Stimulated activated CD4-positive, alpha-beta T cell treated with anti-CD3 and anti-CD28 coated beads, Interleukin-12 subunit alpha, Interleukin-12 subunit beta, amount 100 ng/mL, for 48 hours (primary cell): Measurements from ENCODE around the gene GARIN1A.
"Not testable (repeated sequence)": the region's sequence is repeated elsewhere in the genome, so short reads cannot be mapped to it uniquely, and the experiment has no call there.

Experiments
- DNase-seq, 3 donors: peaks; one replicate each; pipeline ENCODE4 v3.0.0-alpha.2; 2020; ENCODE audit warnings: low read depth in 2 of 3, low spot score in 1 of 3

Gene GARIN1A

GRCh38 chr7:128671992-128672391, at the start of gene GARIN1A:
GARIN1A (plus strand) TSS chr7:128672292; CDS start chr7:128672398, 106 bp downstream.
- DNase-seq: no peak

- DNase-seq: not testable (repeated sequence)
Observed at GRCh38 chr7:128627124-128627523, 45.0 kb upstream of the GARIN1A start.

DNA sequence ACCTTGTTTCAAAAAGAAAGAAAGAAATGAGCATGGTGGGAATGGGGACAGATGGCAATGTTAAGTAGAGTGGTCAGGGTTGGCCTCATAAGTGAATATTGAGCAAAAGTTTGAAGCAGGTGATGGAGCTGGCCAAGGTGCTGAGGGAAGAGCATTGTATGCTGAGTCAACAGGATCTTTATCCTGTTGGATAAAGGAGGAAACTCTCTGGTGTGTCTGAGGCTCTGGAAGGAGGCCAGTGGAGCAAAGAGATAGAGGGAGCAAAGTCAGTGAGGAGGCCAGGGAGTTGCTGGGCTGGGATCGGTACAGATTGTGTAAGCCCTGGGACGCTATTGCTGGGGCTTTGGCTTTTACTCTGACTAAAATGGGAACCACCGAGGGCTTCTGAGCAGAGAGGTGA, 38.2 kb upstream of the GARIN1A start:
- DNase-seq: not testable (repeated sequence)

- not testable (repeated sequence) for DNase-seq
Observed at GRCh38 chr7:128645206-128645605, 26.9 kb upstream of the GARIN1A start.

DNA sequence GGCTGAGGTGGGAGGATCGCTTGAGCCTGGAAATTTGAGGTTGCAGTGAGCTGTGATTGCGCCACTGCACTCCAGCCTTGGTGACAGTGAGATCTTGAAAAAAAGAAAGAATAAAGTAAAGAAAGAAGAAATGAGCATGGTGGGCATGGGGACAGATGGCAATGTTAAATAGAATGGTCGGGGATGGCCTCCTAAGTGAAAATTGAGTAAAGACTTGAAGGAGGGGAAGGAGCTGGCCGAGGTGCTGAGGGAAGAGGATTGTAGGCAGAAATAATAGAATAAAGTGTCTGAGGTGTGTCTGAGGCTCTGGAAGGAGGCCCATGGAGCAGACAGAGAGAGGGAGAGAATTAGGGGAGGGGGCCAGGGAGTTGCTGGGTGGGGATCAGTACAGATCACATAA, 26.2 kb upstream of the GARIN1A start:
- DNase-seq: not testable (repeated sequence)

DNA sequence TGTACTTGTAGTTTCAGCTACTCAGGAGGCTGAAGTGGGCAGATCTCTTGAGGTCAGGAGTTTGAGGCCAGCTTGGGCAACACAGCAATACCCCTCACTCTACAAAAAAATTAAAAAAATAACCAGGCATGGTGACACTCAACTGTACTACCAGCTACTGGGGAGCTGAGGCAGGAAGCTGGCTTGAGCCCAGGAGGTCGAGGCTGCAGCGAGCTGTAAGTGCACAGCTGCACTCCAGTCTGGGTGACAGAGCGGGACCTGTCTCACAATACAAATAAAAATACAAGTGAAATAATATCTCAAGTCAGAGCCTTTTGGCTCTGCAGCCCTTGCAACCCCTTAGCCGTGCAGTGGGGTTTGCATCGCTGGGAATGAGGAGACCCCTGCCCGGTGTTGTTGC, 25.2 kb upstream of the GARIN1A start:
- DNase-seq: not testable (repeated sequence)

- DNase-seq: not testable (repeated sequence)
Observed at GRCh38 chr7:128651096-128651495, 21.0 kb upstream of the GARIN1A start.

DNA sequence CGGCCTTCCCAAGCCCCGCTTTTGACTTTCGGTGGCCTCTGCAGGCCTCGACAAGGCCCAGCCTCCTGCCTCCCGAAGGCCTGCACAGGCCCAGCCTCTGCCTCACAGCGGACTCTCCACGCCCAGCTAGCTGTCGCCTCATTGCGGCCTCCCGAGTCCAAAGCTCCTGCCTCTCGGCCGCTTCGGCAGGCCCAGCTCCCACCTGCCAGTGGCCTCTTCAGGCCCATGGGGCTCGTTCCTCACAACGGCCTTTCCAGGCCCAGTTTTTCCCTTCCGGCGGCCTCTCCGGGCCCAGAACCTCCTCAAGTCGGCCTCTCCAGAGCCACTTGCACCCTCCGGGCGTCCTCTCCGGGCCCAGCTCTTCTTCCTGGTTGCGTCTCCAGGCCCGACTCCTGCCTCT, 19.5 kb upstream of the GARIN1A start:
- not testable (repeated sequence) for DNase-seq

DNA sequence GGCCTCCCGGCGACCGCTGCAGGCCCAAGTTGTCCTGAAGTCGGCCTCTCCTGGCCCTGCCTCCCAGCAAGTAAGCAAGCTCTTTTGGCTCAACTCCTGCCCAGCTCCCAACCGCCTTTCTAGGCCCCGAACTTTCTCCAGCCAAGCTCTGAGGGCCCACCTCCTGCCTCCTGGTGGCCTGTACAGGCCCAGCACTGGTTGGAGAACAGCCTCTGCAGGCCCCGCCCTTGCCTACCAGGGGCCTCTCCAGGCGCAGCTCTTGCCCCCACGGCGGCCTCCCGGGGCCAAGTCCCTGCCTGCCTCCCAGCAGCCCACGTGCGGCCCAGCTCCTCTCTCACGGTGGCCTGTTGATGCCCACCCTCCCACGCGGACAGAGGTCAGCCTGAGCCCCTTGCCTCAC, 18.9 kb upstream of the GARIN1A start:
- not testable (repeated sequence) for DNase-seq

DNA sequence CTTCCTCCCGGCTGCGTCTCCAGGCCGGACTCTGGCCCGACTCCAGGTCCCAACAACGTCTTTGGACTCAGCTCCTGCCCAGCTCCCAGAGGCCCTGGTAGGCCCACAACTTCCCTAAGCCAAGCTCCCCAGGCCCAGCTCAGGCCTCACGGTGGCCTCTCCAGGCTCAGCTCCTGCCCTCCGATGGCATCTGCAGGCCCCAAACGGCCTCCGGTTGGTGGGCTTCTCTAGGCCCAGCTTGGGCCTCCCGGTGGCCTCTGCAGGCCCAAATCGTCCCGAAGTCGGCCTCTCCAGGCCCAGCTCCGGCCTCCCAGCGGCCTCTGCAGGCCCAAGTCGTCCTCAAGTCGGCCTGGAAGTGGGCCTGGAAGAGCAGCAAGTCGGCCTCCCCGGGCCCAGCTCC, 18.0 kb upstream of the GARIN1A start:
- not testable (repeated sequence) for DNase-seq

DNA sequence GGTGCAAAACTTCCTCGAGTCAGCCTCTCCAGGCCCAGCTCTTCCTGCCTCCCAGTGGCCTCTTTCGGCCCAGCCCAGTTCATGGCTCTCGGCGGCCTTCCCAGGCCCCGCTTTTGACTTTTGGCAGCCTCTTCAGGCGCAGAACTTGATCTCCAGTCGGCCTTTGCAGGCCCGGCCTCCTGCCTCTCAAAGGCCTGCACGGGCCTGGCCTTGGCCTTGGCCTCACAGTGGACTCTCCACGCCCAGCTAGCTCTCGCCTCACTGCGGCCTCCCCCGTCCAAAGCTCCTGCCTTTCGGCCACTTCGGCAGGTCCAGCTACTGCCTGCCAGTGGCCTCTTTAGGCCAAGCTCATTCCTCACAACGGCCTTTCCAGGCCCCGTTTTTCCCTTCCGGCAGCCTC, 17.6 kb upstream of the GARIN1A start:
- DNase-seq: not testable (repeated sequence)

DNA sequence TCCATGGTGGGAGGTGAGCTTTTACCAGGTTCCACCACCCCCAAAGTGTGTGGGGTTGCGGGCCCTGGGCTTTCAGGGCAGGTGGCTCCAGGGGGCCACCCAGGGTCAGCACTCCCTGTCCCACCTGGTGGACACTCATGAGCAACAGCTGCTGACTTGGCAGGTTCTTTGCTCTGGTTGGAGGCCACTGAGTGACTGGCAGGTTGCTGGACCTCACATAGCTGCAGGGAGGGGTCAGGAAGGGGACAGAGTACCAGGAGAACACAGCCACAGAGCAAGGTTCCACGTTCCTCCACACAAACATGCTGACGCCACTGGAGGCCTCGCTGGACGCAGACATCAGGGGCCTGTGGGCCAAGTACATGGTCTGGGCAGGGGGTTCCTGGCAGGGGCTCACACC, 13.7 kb upstream of the GARIN1A start:
- DNase-seq: not testable (repeated sequence)

DNA sequence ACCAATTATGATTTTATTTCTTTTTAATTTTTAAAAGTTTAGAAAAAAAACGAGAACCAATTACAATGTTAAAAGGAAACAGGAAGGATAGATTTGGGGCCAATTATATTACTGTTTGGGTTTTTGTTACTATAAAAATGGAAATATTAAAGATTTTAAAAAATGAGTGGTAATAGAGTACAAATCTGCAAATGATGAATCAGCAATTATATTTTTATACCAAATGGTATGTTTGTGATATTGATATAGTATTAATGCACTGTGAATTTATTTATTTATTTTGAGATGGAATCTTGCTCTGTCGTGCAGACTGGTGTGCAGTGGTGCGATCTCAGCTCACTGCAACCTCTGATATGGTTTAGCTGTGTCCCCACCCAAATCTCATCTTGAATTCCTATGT, 11.5 kb upstream of the GARIN1A start:
- no peak for DNase-seq

- DNase-seq: no peak
Observed at GRCh38 chr7:128661446-128661845, 10.6 kb upstream of the GARIN1A start.

DNA sequence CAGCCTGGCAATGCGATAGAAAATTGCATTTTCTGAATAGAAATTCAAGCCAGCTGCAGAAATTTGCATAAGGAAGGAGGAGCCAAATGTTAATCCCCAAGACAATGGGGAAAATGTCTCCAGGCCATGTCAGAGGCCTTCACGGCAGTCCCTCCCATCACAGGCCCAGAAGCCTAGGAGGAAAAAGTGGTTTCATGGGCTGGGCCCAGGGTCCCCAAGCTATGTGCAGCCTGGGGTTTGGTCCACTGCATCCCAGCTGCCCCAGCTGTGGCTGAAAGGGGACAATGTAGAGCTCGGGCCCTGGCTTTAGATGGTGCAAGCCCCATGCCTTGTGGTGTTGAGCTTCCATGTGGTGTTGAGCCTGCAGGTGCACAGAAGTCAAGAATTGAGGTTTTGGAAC, 10.0 kb upstream of the GARIN1A start:
- DNase-seq: no peak

GRCh38 chr7:128663223-128663622, 8.9 kb upstream of the GARIN1A start:
- not testable (repeated sequence) for DNase-seq

GRCh38 chr7:128665057-128665456, 7.0 kb upstream of the GARIN1A start:
- DNase-seq: no peak

GRCh38 chr7:128666200-128666599, 5.9 kb upstream of the GARIN1A start:
- DNase-seq: no peak

GRCh38 chr7:128672927-128673517, 930 bp downstream of the GARIN1A start:
- DNase-seq: no peak

DNA sequence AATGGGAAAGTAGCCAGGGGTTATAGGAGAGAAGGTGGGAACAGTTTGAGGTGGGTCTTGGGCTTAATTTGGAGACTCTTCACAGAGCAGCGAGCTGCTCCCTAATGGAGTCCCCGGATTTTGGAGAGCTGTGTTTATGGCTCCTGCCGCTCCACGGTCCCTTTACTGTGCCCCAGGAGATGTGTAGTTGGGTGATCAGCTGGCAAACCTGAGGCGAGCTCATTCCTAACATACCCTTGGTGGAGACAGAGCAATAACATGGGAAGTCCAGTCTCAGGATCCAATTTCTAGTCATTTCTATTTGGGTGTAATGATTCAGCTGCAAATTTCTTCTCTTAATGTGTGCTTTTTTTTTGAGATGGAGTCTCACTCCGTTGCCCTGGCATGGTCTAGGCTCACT, 1.5 kb downstream of the GARIN1A start:
- no peak for DNase-seq

DNA sequence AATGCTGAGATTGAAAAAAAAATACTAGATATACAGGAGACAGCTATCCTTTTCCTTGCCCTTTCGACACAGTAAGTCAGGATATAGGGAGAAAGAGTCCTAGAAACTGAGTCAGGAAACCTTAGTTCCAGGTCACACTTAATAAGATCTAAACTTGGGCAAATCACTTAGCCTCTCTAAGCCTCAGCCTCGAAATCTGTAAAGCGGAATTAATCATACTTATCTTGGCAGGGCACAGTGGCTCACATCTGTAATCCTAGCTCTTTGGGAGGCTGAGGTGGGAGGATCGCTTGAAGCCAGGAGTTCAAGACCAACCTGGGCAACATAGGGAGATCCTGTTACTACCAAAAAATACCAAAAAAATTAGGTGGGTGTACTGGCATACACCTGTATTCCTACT, 4.6 kb downstream of the GARIN1A start:
- DNase-seq: no peak

GRCh38 chr7:128679920-128680319, 7.8 kb downstream of the GARIN1A start:
- DNase-seq: no peak

DNA sequence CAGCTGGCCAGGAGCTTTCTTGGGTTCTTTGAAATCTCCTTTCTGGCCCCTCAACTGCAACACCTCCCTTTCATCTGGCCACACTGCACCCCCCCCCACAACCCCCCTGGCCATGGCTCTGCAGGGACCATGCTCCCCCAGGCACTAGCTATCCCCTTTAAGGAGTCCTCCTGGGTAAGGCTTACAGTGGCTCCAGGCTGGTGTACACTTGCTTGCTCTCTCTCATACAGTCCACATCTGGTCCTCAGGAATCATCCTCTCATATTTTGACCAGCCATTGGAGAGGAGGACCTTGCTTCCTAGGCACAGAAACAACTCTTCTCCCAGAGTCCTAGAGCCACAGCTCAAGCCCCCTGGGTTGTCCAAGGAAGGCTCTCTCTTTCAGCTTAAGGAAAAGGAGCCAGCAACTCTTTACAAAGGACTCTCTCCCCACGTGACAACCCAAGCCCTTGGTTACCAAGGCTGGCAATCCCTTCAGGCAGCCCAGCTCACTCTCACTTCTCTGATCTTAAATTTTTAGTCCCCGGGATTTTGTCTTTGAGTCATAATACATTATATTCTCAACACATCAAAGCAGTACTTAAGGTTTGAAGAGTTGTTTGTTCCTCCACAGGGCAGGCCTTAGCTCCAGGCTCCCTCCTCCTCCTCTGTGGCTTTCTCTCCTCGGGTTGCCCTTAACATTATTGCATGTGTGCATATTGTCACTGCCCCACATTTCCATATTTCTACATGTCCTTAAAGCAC, 9.9 kb downstream of the GARIN1A start:
- no peak for DNase-seq
